ENCODE results near the gene MAGI2.

DNA sequence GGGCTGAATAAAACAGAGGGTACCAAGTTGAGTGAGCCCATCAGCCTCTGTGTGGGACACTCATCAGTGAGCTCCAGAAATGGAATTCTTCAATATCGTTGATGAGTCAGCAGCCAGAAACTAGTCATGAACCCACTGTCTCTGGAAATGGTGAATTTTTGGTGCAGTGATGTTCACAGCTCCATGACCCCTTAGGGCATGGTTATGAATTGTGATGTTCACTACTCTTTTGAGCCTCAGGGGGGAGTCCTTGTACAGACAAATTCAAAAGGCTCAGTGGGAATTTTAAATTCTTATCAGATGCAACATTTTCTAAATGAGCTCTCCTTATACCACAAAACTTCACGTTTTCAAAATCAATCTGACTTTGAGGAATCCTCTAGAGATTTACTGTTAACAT lies 1319.2 kb downstream of the MAGI2 start:
- TF ChIP-seq EZH2 (IDR thresholded peaks at IDR 0.05; ENCODE audit: insufficient read depth, low read length), result no peak
- TF ChIP-seq, protein P1, sequence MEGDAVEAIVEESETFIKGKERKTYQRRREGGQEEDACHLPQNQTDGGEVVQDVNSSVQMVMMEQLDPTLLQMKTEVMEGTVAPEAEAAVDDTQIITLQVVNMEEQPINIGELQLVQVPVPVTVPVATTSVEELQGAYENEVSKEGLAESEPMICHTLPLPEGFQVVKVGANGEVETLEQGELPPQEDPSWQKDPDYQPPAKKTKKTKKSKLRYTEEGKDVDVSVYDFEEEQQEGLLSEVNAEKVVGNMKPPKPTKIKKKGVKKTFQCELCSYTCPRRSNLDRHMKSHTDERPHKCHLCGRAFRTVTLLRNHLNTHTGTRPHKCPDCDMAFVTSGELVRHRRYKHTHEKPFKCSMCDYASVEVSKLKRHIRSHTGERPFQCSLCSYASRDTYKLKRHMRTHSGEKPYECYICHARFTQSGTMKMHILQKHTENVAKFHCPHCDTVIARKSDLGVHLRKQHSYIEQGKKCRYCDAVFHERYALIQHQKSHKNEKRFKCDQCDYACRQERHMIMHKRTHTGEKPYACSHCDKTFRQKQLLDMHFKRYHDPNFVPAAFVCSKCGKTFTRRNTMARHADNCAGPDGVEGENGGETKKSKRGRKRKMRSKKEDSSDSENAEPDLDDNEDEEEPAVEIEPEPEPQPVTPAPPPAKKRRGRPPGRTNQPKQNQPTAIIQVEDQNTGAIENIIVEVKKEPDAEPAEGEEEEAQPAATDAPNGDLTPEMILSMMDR (IDR thresholded peaks at IDR 0.05; ENCODE audit: insufficient read depth, low read depth, low read length), result peak; percentile 70

Measured in astrocyte (in vitro differentiated cells and primary cell).